Measurements from ENCODE around the gene DPCD.

GRCh38 chr10:101646364-101646763, 58.2 kb downstream of the DPCD start:
- TF ChIP-seq CTCF (IDR thresholded peaks at IDR 0.05), result no peak
- TF ChIP-seq POLR2A (IDR thresholded peaks at IDR 0.05), result no peak
